ENCODE results near the gene SLC41A3.
"Not testable (repeated sequence)": the region's sequence is repeated elsewhere in the genome, so short reads cannot be mapped to it uniquely, and the experiment has no call there.

SLC41A3 gene

GRCh38 chr3:126003447-126004190 is 80.3 kb downstream of the SLC41A3 start:
- DNase-seq (ENCODE audit: low spot score), result no peak
- FAIRE-seq, result no peak

DNA sequence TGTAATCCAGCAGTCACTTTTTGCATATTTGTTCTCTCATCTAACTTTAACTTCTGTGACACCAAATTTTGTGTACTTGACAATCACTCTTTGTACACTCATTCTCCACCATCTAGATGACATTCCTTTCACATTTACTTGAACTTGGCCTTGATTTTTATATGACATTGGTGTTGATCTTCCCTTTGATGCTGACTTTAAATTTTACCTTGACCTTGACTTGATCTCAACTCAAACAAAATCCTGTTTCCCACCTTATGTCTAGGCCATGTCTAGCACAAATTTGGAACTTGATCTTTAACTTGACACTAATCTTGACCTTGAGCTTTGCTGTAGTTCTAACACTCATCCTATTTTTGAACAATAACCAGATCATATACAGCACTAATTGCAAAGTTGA is 81.7 kb downstream of the SLC41A3 start:
- no peak for DNase-seq (ENCODE audit: low spot score)
- FAIRE-seq, result no peak

DNA sequence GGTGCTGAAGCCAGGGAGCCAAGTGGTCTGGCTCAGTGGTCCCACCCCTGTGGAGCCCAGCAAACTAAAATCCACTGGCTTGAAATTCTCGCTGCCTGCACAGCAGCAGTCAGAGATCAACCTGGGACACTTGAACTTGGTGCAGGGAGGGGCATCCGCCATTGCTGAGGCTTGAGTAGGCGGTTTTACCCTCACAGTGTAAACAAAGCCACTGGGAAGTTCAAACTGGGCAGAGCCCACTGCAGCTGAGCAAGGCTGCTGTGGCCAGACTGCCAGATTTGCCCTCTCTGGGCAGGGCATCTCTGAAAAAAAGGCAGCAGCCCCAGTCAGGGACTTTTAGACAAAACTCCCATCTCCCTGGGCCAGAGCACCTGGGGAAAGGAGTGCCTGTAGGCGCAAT is 87.2 kb downstream of the SLC41A3 start:
- not testable (repeated sequence) for DNase-seq (ENCODE audit: low spot score); FAIRE-seq

DNA sequence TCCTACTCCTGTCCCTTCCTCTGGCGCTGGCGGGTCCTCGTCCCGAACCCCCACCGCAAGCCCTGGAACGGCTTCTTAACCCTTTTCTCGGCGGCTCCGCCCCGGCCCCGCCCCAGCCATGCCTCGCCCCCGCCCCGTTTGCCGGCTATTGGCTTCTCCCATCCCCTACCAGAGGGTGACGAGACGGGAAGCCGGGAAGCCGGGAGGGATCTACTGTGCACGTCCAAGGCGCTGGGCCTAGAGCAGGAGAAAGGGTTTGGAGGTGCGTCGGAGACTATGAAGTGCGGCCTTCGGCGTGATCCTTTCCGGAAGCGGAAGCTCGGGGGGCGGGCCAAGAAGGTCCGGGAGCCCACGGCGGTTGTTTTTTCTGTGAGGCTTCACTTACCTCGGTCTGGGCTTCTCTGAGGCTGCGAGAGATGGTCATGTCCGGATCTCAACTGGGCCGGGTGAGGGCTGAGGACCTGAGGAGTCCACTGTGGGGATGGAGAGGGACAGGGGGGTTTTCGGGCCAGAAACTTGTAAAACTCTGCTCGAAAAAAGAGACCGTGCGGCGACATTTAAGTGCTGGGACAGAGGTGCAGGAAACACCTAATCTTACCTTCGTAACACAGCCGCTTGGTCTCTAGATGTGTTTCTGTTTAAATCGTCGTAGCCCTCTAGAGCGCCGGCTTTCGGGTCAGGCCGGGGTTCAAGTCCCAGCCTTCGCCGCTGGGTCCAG is 93.5 kb downstream of the SLC41A3 start:
- DNase-seq (ENCODE audit: low spot score), result no peak
- FAIRE-seq, result no peak

- not testable (repeated sequence) for FAIRE-seq
Observed at GRCh38 chr3:125984951-125985350, 99.0 kb downstream of the SLC41A3 start.

GRCh38 chr3:125977104-125977503 is 106.8 kb downstream of the SLC41A3 start:
- FAIRE-seq; DNase-seq (ENCODE audit: low spot score): not testable (repeated sequence)

More at GRCh38 chr3:125984951-125985350, 99.0 kb downstream of the SLC41A3 start:
- not testable (repeated sequence) for DNase-seq (ENCODE audit: low spot score)

- DNase-seq (ENCODE audit: low spot score); FAIRE-seq: not testable (repeated sequence)
Observed at GRCh38 chr3:125976003-125976390, 107.9 kb downstream of the SLC41A3 start.

DNA sequence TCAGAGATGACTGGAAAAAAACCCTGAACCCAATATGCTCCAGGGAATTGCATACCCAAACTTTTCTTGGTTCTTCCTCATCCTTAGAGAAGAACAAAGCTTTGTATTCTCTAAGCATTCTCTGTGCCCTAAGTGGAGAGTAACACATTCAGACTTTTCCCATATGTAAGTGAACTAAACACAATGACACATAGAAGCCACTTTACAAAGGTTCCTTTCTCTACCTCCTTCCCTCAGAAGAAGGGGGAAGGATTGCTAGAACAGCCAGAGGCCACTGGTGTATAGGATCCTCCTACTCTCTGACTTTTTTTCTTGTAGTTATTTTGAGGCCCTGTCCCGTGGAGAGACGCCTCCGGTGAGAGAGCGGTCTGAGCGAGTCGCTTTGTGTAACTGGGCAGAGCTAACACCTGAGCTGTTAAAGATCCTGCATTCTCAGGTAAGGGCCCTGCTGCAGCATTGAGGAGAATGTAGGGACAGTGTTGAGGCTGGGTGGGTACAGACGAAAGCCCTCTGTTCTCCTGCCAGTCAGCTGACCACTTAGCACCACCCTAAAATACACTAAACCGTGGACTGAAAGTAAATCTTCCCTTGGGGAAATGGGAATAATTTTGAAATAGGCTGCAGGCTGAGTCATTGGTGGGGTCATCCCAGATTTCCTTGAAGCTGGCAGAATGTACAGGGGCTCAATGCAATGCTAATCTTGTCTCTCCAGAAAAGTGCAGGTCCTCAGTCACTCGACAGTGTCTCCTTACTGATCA is 108.5 kb downstream of the SLC41A3 start:
- not testable (repeated sequence) for FAIRE-seq; DNase-seq (ENCODE audit: low spot score)

GRCh38 chr3:125971997-125972944 is 111.7 kb downstream of the SLC41A3 start:
- FAIRE-seq, result peak; percentile 14
- not testable (repeated sequence) for DNase-seq (ENCODE audit: low spot score)

DNA sequence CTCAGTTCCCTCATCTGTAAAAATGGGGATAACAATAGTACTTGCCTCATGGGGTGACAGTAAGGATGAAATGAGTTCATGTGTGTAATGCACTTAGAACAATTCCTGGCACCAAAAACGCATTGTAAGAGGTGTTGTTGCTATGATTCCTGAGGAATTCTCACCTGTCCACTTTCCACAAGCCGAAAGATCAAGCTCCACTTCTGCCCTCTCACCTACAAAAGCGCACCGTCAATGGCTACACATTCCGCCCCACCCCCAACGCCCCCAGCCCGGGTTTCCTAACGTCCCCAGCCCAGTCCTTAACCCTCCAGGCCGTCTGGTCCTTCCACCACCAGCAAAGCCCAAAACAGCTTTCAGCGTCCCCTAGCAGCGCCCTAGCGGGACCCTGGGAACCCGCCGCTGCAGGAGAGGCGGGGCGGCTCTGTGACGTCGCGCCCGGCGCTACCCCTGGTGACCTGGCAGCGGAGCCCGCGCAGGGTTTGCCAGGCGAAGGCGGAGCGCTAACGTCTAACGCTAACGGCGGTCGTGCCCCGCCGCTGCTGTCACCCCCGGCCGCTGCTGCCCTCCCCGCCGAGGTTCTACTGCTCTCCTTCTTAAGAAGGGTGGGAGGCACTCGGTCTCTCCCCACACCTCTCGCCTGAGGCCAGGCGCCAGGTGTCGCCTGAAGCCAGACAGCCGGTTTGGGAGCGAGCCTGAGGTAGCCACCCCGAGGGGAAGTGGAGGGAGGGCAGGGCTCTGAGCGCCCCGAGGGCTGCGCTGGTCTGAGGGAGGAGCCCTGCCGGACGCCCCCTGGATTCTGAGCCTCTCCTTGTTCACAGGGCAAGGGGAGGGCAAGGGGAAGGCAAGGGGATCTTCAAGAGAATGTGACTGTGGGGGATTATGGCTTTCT is 115.0 kb downstream of the SLC41A3 start, which contains the start of gene ROPN1B:
TSS of gene ROPN1B (plus strand) at position 478 of the 892 bp plus-strand sequence. CDS start 2,877 bp downstream, outside the sequence.
- not testable (repeated sequence) for FAIRE-seq

GRCh38 chr3:125968121-125968520 is 115.8 kb downstream of the SLC41A3 start:
- not testable (repeated sequence) for FAIRE-seq; DNase-seq (ENCODE audit: low spot score)

More for the DNA sequence above, 115.0 kb downstream of the SLC41A3 start, which contains the start of gene ROPN1B:
- DNase-seq (ENCODE audit: low spot score), result not testable (repeated sequence)

DNA sequence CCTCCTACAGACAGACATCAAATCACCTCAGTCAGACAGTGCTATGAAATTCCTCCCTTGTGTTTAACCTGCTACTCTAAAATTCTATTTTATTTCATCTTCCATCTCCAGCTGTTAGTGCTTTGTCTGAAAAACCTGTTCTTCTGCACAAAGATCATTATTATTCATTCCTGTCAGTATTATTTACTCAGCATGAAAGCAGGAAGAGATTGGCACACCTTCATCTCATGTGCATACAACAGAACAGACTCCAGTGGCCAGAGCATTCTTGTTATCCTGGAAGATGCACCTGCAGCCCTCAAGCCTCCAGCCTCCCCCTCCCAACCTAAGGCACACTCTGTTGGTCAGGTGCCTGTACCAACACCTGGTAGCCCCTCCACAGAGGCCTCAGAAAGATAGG is 116.8 kb downstream of the SLC41A3 start:
- DNase-seq (ENCODE audit: low spot score), result no peak

DNA sequence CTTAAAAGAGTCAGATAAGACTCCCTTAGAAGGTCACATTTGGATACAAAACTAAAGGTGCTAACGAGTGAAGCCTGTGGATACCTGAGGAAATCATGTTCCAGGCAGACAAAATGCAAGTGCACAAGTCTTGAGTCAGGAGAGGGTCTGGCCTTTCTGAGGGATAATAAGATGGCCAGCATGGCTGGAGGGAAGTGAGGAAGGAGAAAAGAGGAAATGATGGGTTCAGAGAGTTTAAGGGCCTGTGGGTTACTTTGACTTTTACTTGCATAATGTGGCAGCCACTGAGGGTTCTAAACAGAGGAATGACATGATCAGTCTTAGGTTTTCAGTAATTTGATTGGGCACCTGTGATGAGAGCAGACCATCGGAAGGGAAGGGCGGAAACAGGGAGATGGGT is 118.4 kb downstream of the SLC41A3 start:
- no peak for DNase-seq (ENCODE audit: low spot score)
- no peak for FAIRE-seq

More for the DNA sequence above, 116.8 kb downstream of the SLC41A3 start:
- FAIRE-seq, result no peak

- not testable (repeated sequence) for FAIRE-seq; DNase-seq (ENCODE audit: low spot score)
Observed at GRCh38 chr3:125963834-125964233, 120.1 kb downstream of the SLC41A3 start.

GRCh38 chr3:125961289-125961589 is 122.7 kb downstream of the SLC41A3 start:
- DNase-seq (ENCODE audit: low spot score) (no peak), FAIRE-seq (no peak)

GRCh38 chr3:125960456-125961288 is 123.3 kb downstream of the SLC41A3 start:
- FAIRE-seq (no peak), DNase-seq (ENCODE audit: low spot score) (no peak)

DNA sequence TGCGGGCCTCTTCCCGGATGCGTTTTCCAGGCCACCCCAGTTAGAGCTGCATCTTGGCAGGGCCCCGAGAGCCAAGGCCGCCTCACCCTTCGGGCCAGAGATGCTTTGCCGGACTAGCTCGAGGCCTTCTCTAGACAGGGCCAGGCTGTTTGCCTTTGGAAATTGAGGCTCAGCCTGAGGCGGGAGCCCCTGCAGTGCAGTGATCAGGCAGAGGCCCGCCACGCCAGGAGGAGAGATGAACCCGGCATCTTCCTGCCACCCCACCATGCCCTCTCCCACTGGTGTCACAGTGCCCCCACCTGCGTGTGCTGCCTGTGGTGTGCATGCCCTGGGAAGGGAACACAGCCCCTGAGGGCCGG is 123.9 kb downstream of the SLC41A3 start:
- FAIRE-seq, result no peak
- DNase-seq (ENCODE audit: low spot score), result no peak

- no peak for DNase-seq (ENCODE audit: low spot score)
- no peak for FAIRE-seq
Observed at GRCh38 chr3:125959317-125960065, 124.4 kb downstream of the SLC41A3 start.
